Prostate gland (tissue), 2 donors: Measurements from ENCODE around the gene FANCG.

ENCODE experiments used
- CTCF ChIP-seq, 4 experiments: fragments of 200-600 bp in 2 of 4; fragments of 450-650 bp in 2 of 4; sonication (generic) in 2 of 4; IDR thresholded peaks; 1 replicate in 3 of 4; 2 replicates in 1 of 4; pipeline ENCODE4 v1.5.1; 2016 to 2019; ENCODE audit warnings: antibody characterized with exemption in 4 of 4, mild to moderate bottlenecking in 2 of 4, moderate library complexity in 2 of 4
- POLR2A ChIP-seq: fragments of 450-650 bp; IDR thresholded peaks from one replicate; pipeline ENCODE4 v1.6.1; 2016; ENCODE audit warnings: antibody characterized with exemption, mild to moderate bottlenecking

GRCh38 chr9:35085078-35085477 is 5.3 kb upstream of the FANCG start:
- no peak for TF ChIP-seq CTCF (IDR thresholded peaks at IDR 0.05)
- TF ChIP-seq POLR2A = no peak
